Stimulated activated memory B cell treated with anti-CD40 and anti-IgM and Interleukin-4, amounts not matched to agents 10 μg/mL and 1 μg/mL and 100 μg/mL, for 72 hours (primary cell): Measurements from ENCODE around the gene CDK14.
"Not testable (repeated sequence)": the region's sequence is repeated elsewhere in the genome, so short reads cannot be mapped to it uniquely, and the experiment has no call there.

Experiments
- ATAC-seq: fragments of 150-1000 bp; cut with Tn5 transposase; 2 replicates; pipeline ENCODE4 v1.10.0; 2021
- H3K27ac Mint-ChIP-seq: one replicate; pipeline ENCODE4 v1.8.0; 2022; ENCODE audit warnings: mild to moderate bottlenecking, mixed read lengths
- H3K27me3 Mint-ChIP-seq: one replicate; pipeline ENCODE4 v1.8.0; 2022; ENCODE audit warnings: mixed read lengths
- H3K36me3 Mint-ChIP-seq: one replicate; pipeline ENCODE4 v1.8.0; 2022; ENCODE audit warnings: mixed read lengths
- H3K4me1 Mint-ChIP-seq: one replicate; pipeline ENCODE4 v1.8.0; 2022; ENCODE audit warnings: mixed read lengths
- H3K4me3 Mint-ChIP-seq: one replicate; pipeline ENCODE4 v1.8.0; 2022; ENCODE audit warnings: mild to moderate bottlenecking, moderate library complexity, mixed read lengths
- H3K9me3 Mint-ChIP-seq: one replicate; pipeline ENCODE4 v1.8.0; 2022; ENCODE audit warnings: mixed read lengths

CDK14 gene

GRCh38 chr7:90610105-90610504 is 14.0 kb downstream of the CDK14 start:
- Mint-ChIP-seq H3K9me3 (no peaks in the 10 kb centered on the region), H3K4me1 (peaks cover 43% of the 10 kb centered on the region), H3K4me3 (no peak overlapping the region), H3K36me3 (peaks cover 28% of the 10 kb centered on the region), H3K27ac (no peak overlapping the region), H3K27me3 (no peaks in the 10 kb centered on the region)
- ATAC-seq, result no peak

GRCh38 chr7:90611115-90611514 is 15.0 kb downstream of the CDK14 start:
- Mint-ChIP-seq H3K36me3 (peaks cover 28% of the 10 kb centered on the region), H3K9me3 (no peaks in the 10 kb centered on the region), H3K4me3 (peak overlapping the region; percentile 16), H3K27me3 (no peaks in the 10 kb centered on the region), H3K27ac (peak overlapping the region; percentile 97), H3K4me1 (peaks cover 40% of the 10 kb centered on the region)
- ATAC-seq, result no peak

DNA sequence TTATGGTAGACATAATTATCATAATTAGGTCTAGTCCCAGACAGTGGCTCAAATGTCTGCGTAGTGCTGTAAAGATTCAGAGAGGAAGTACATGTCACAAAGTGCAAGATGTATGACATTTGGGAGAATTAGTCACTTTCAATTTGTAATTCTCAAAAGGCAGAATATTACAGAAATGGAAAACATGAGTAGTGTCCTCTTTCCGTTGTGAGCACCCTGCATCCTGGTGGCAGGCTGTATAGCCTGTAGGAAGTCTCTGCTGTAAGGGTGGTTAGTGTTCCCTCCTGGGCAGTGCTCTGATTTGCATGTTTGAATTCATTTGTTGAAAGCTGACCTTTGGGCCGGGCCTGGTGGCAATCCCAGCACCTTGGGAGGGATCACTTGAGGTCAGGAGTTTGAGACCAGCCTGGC is 17.0 kb downstream of the CDK14 start:
- peaks cover 28% of the 10 kb centered on the region for H3K36me3 Mint-ChIP-seq
- H3K27me3 Mint-ChIP-seq, result no peaks in the 10 kb centered on the region
- peaks cover 50% of the 10 kb centered on the region for H3K4me1 Mint-ChIP-seq
- peak overlapping the region; percentile 97 for H3K27ac Mint-ChIP-seq
- H3K9me3 Mint-ChIP-seq, result no peaks in the 10 kb centered on the region
- H3K4me3 Mint-ChIP-seq, result peak overlapping the region; percentile 66
- peak; percentile 99 for ATAC-seq

DNA sequence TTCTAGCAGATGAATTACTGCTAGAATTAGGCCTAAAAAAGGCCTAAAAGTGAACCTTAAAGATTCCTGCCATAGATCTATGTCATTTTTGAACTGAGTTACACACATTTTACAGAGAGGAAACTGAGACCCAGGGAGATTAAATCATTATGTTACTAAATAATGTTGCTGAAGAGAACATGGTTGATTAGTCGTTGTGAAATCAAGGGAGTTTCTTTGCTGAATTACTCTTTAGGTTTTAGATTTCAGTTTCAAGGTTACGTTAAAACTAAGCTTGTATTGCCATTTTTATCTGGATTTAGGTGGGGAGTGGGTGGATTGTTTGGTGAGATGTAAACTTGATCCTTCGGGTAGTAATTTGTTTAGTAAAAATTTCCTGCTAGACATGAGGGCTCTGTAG is 21.3 kb downstream of the CDK14 start:
- Mint-ChIP-seq H3K27ac (peak overlapping the region; percentile 49), H3K27me3 (no peaks in the 10 kb centered on the region), H3K4me1 (peaks cover 43% of the 10 kb centered on the region), H3K36me3 (no peaks in the 10 kb centered on the region), H3K4me3 (no peak overlapping the region), H3K9me3 (no peaks in the 10 kb centered on the region)
- no peak for ATAC-seq

GRCh38 chr7:90618876-90619275 is 22.8 kb downstream of the CDK14 start:
- Mint-ChIP-seq H3K4me3 (no peak overlapping the region), H3K4me1 (peaks cover 34% of the 10 kb centered on the region), H3K27ac (peak overlapping the region; percentile 10), H3K9me3 (no peaks in the 10 kb centered on the region), H3K27me3 (no peaks in the 10 kb centered on the region), H3K36me3 (no peaks in the 10 kb centered on the region)
- ATAC-seq, result no peak

DNA sequence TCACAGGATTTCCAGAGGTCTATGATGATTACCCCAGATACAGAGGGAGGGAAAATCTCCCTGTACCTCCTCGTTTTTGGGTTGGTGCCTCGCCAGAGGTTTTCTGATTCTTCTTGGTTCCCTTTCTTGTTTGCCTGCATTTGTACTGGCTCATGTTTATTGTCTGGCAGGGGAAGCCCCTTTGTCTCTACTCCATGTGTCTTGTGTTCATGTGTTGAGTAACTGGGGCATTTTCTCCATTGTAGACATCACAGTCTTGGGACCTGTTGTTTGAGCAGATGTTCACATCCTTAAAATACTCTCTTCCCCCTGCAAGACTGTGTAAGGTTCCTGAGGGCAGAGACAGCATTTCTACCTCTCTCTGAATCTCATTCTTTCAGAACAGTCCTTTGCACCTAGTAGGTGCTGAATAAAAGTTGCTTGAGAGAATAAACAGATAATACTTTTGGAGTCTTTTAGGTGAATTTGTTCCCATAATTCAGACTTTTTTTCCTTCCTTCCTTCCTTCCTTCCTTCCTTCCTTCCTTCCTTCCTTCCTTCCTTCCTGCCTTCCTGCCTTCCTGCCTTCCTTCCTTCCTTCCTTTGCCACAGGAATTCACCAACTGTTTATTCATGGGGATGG is 25.1 kb downstream of the CDK14 start:
- H3K36me3 Mint-ChIP-seq, result no peaks in the 10 kb centered on the region
- H3K27me3 Mint-ChIP-seq, result no peaks in the 10 kb centered on the region
- H3K4me1 Mint-ChIP-seq, result peaks cover 36% of the 10 kb centered on the region
- peak; percentile 89 for ATAC-seq
- H3K27ac Mint-ChIP-seq, result no peak overlapping the region
- no peaks in the 10 kb centered on the region for H3K9me3 Mint-ChIP-seq
- H3K4me3 Mint-ChIP-seq, result no peak overlapping the region

- H3K4me3 Mint-ChIP-seq, result no peak overlapping the region
These were observed 25.6 kb downstream of the CDK14 start for GRCh38 chr7:90621747-90622140.

GRCh38 chr7:90622670-90623069 is 26.5 kb downstream of the CDK14 start:
- Mint-ChIP-seq H3K36me3 (no peaks in the 10 kb centered on the region), H3K9me3 (no peaks in the 10 kb centered on the region), H3K27ac (peak overlapping the region; percentile 10), H3K27me3 (no peaks in the 10 kb centered on the region), H3K4me1 (peaks cover 29% of the 10 kb centered on the region), H3K4me3 (no peak overlapping the region)
- ATAC-seq, result no peak

More at GRCh38 chr7:90621747-90622140, 25.6 kb downstream of the CDK14 start:
- no peak for ATAC-seq
- H3K27ac Mint-ChIP-seq, result no peak overlapping the region
- H3K4me1 Mint-ChIP-seq, result peaks cover 36% of the 10 kb centered on the region
- no peaks in the 10 kb centered on the region for H3K9me3 Mint-ChIP-seq
- H3K36me3 Mint-ChIP-seq, result no peaks in the 10 kb centered on the region
- H3K27me3 Mint-ChIP-seq, result no peaks in the 10 kb centered on the region

DNA sequence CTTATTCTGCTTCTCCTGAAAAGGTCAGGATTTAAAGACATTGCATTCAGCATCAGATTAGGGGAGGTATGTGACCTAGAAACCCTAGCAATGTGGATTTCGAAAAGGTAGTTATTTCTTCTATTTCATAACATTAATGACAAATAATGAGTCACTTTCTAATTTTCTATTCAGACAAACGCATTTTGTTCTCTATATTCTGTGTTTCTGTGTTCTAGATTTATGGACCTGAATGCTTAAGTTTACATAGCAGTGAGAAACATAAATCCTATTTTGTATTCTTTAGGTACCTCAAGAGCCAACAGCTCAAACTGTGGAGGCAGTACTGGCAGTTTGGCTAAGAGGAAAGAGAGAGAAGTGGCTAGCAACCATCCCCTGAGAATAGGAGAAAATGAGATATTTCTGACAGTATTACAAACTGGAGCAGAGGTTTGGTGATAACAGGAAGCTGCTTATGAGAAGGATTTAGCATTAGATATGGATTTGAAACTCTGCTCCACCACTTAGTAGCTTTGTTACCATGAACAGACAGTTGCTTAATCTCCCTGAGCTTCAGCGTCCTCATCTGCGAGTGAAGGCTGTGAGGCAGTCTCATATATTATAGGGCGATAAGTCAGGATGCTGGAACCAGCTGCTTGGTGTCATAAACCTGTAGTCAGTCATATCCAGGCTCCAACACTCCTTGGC is 28.2 kb downstream of the CDK14 start:
- peaks cover 20% of the 10 kb centered on the region for H3K4me1 Mint-ChIP-seq
- no peaks in the 10 kb centered on the region for H3K27me3 Mint-ChIP-seq
- H3K9me3 Mint-ChIP-seq, result no peaks in the 10 kb centered on the region
- H3K4me3 Mint-ChIP-seq, result no peak overlapping the region
- no peaks in the 10 kb centered on the region for H3K36me3 Mint-ChIP-seq
- no peak for ATAC-seq
- peak overlapping the region; percentile 46 for H3K27ac Mint-ChIP-seq

- peak overlapping the region; percentile 46 for H3K27ac Mint-ChIP-seq
- H3K4me3 Mint-ChIP-seq, result no peak overlapping the region
- no peak for ATAC-seq
- no peaks in the 10 kb centered on the region for H3K36me3 Mint-ChIP-seq
- no peaks in the 10 kb centered on the region for H3K27me3 Mint-ChIP-seq
- peaks cover 20% of the 10 kb centered on the region for H3K4me1 Mint-ChIP-seq
- no peaks in the 10 kb centered on the region for H3K9me3 Mint-ChIP-seq
These were observed 28.9 kb downstream of the CDK14 start for GRCh38 chr7:90625051-90625450.

DNA sequence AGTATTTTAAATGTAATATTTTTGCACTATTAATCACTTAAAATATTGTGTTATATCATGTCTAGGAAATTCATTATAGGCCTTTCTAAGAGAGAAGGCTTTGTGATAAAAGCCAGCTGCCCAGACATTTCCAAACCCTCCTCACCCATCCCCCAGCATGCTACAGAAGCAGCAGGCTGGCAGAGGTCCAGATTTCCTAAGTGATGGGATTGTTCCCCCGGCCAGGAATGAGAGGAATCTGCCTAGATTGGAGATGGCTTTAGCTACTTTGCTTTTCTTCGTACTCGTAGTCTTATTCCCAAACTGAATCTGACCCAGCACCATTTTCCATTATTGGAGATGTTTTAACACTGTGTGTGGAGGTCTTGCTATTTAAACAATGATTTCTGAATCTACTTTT is 29.4 kb downstream of the CDK14 start:
- H3K4me1 Mint-ChIP-seq, result peaks cover 20% of the 10 kb centered on the region
- H3K36me3 Mint-ChIP-seq, result no peaks in the 10 kb centered on the region
- no peak overlapping the region for H3K27ac Mint-ChIP-seq
- no peaks in the 10 kb centered on the region for H3K9me3 Mint-ChIP-seq
- H3K4me3 Mint-ChIP-seq, result no peak overlapping the region
- ATAC-seq, result no peak
- H3K27me3 Mint-ChIP-seq, result no peaks in the 10 kb centered on the region

GRCh38 chr7:90626013-90626412 is 29.9 kb downstream of the CDK14 start:
- Mint-ChIP-seq H3K27ac (no peak overlapping the region), H3K9me3 (no peaks in the 10 kb centered on the region), H3K4me3 (no peak overlapping the region), H3K4me1 (peaks cover 20% of the 10 kb centered on the region), H3K36me3 (peaks cover 1% of the 10 kb centered on the region), H3K27me3 (no peaks in the 10 kb centered on the region)
- ATAC-seq, result no peak

- peak; percentile 68 for ATAC-seq
- H3K4me1 Mint-ChIP-seq, result peaks cover 16% of the 10 kb centered on the region
- no peaks in the 10 kb centered on the region for H3K27me3 Mint-ChIP-seq
- no peaks in the 10 kb centered on the region for H3K9me3 Mint-ChIP-seq
- H3K27ac Mint-ChIP-seq, result no peak overlapping the region
- peaks cover 14% of the 10 kb centered on the region for H3K36me3 Mint-ChIP-seq
- no peak overlapping the region for H3K4me3 Mint-ChIP-seq
These were observed 33.3 kb downstream of the CDK14 start for GRCh38 chr7:90629297-90629918.

DNA sequence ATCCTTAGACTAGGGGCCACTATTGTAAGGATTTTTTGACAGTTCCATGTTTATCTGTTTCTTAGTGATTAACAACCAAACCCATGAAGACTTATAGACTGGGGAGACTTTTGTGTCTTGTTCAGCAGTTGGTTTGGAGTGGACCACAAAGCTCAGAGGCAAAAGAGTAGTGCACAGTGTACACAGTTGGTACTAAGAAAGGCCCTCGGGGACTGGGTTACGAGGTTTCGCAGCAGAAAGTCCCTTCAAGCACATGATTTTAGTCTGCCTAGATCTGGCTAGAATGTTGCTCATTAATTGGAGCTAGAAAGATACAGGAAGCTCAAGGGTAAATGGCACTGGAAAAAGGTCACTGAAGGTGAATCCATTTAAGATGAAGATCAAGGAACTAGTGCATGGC is 35.4 kb downstream of the CDK14 start:
- Mint-ChIP-seq H3K27ac (peak overlapping the region; percentile 42), H3K27me3 (no peaks in the 10 kb centered on the region), H3K9me3 (no peaks in the 10 kb centered on the region), H3K4me3 (no peak overlapping the region), H3K4me1 (peaks cover 11% of the 10 kb centered on the region), H3K36me3 (peaks cover 16% of the 10 kb centered on the region)
- ATAC-seq, result peak; percentile 67

GRCh38 chr7:90639683-90640082 is 43.6 kb downstream of the CDK14 start:
- H3K27me3 Mint-ChIP-seq, H3K4me1 Mint-ChIP-seq, ATAC-seq, H3K9me3 Mint-ChIP-seq, H3K4me3 Mint-ChIP-seq, H3K27ac Mint-ChIP-seq: not testable (repeated sequence)
- H3K36me3 Mint-ChIP-seq, result peaks cover 51% of the 10 kb centered on the region

GRCh38 chr7:90642978-90643377 is 46.9 kb downstream of the CDK14 start:
- Mint-ChIP-seq H3K27ac (no peak overlapping the region), H3K36me3 (peaks cover 44% of the 10 kb centered on the region), H3K27me3 (no peaks in the 10 kb centered on the region), H3K4me1 (peaks cover 10% of the 10 kb centered on the region), H3K9me3 (peaks cover 7% of the 10 kb centered on the region), H3K4me3 (no peak overlapping the region)
- no peak for ATAC-seq
